Measurements from ENCODE around the gene CNTN4. TPM values are rescaled to one million over a fixed set of nuclear protein-coding genes. Genes with fewer than 3 reads are reported as not detected.

Gene CNTN4
- total RNA-seq, 2 experiments from 2014 or later = not detected

DNA sequence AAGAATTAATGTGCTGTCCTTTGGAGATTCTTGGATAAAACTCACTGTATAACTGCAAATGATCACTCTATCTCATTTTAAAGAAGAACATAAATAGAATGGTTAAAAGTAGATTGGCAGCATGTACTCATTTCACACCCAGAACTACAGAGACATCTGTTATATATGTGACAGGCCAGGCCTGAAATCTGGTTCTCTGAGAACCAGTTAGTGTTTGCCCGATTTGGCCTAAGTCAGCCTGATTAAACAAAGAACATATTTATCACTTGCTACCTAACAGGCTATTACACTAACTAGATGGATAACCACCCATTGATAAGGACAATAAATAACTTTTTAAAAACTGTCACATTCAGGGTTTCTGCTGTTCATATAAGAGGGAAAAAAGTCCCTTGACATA lies 460.1 kb downstream of the CNTN4 start:
- no peak for ATAC-seq
- Mint-ChIP-seq H3K27me3 (peaks cover 3% of the 10 kb centered on the region), H3K4me1 (ENCODE audit: low read depth) (no peaks in the 10 kb centered on the region), H3K9me3 (no peaks in the 10 kb centered on the region), H3K36me3 (ENCODE audit: low read depth) (no peaks in the 10 kb centered on the region), H3K27ac (no peak overlapping the region), H3K4me3 (no peak overlapping the region)
- ChIA-PET CTCF (no interaction called here), POLR2A (no interaction called here)
- DNase-seq = no peak
- intact Hi-C loops (cut with micrococcal nuclease) = no loop called here
- TF ChIP-seq CTCF (IDR thresholded peaks at IDR 0.05) = no peak

GRCh38 chr3:2567451-2567850 lies 468.8 kb downstream of the CNTN4 start:
- Mint-ChIP-seq H3K4me1 (ENCODE audit: low read depth) (no peaks in the 10 kb centered on the region), H3K9me3 (no peaks in the 10 kb centered on the region), H3K36me3 (ENCODE audit: low read depth) (no peaks in the 10 kb centered on the region), H3K27me3 (peaks cover under 1% of the 10 kb centered on the region), H3K4me3 (no peak overlapping the region), H3K27ac (no peak overlapping the region)
- DNase-seq (no peak), ATAC-seq (no peak)
- CTCF ChIA-PET = no interaction called here
- POLR2A ChIA-PET = interaction anchor here (0.6 kb wide), 1 partner anchor 786 kb away, joined by 4 read pairs; no protein-coding TSS in a partner anchor
- TF ChIP-seq CTCF (IDR thresholded peaks at IDR 0.05) = no peak
- intact Hi-C loops (cut with micrococcal nuclease) = no loop called here

DNA sequence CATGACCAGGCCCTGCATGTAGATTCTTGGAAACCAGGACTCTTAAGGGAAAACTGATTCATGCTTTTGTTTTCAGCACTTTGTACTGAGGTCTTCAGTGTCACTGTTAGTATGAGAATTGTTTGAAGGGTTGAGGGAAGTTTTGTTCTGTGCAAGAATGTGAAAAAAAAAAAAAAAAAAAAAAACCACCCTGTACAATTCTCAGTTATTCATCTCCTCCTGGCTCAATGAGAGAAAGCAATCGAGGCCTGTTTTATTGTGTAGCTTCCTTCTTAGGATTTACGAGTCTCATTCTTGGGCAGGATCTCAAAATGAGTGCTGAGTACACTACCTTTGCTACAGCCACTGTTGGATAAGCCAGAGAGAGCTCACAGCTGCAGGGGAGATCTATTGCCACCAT lies 469.5 kb downstream of the CNTN4 start:
- intact Hi-C loops (cut with micrococcal nuclease) = no loop called here
- H3K9me3 Mint-ChIP-seq = no peaks in the 10 kb centered on the region
- CTCF ChIA-PET = no interaction called here
- H3K36me3 Mint-ChIP-seq (ENCODE audit: low read depth) = no peaks in the 10 kb centered on the region
- no peak for DNase-seq
- no peak for TF ChIP-seq CTCF (IDR thresholded peaks at IDR 0.05)
- no peak overlapping the region for H3K4me3 Mint-ChIP-seq
- no peak overlapping the region for H3K27ac Mint-ChIP-seq
- H3K27me3 Mint-ChIP-seq = no peaks in the 10 kb centered on the region
- no peaks in the 10 kb centered on the region for H3K4me1 Mint-ChIP-seq (ENCODE audit: low read depth)
- ATAC-seq = no peak
- POLR2A ChIA-PET = no interaction called here

DNA sequence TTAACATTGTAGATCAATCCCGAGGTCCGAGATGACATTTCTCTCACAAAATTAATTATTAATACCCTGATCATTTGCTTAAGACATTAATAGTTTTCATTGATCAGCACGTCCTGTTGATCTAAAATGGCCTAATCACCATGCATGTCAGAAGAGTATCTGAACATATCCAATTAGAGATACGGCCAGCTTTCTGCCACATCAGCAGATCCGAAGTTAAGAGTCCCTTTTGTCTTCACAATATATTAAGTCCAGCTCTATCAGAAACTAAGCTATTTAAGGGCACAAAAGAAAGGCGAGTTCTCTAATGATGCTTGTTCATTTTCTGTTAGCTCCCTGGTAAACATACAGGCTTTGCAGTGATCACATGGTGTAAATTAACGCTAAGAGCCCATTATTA lies 470.3 kb downstream of the CNTN4 start:
- ChIA-PET CTCF (no interaction called here), POLR2A (no interaction called here)
- H3K36me3 Mint-ChIP-seq (ENCODE audit: low read depth) = no peaks in the 10 kb centered on the region
- no peaks in the 10 kb centered on the region for H3K4me1 Mint-ChIP-seq (ENCODE audit: low read depth)
- H3K4me3 Mint-ChIP-seq = no peak overlapping the region
- no peaks in the 10 kb centered on the region for H3K9me3 Mint-ChIP-seq
- no peak overlapping the region for H3K27ac Mint-ChIP-seq
- intact Hi-C loops (cut with micrococcal nuclease) = no loop called here
- ATAC-seq (no peak), DNase-seq (no peak)
- no peaks in the 10 kb centered on the region for H3K27me3 Mint-ChIP-seq
- no peak for TF ChIP-seq CTCF (IDR thresholded peaks at IDR 0.05)

- CTCF ChIA-PET = no interaction called here
- Mint-ChIP-seq H3K4me3 (no peak overlapping the region), H3K9me3 (no peaks in the 10 kb centered on the region), H3K27me3 (peaks cover 4% of the 10 kb centered on the region), H3K4me1 (ENCODE audit: low read depth) (no peaks in the 10 kb centered on the region), H3K27ac (no peak overlapping the region), H3K36me3 (ENCODE audit: low read depth) (no peaks in the 10 kb centered on the region)
- POLR2A ChIA-PET = no interaction called here
- no peak for ATAC-seq
- no peak for TF ChIP-seq CTCF (IDR thresholded peaks at IDR 0.05)
- intact Hi-C loops (cut with micrococcal nuclease) = no loop called here
- no peak for DNase-seq
Measured at GRCh38 chr3:2577571-2577970, 478.9 kb downstream of the CNTN4 start.
